Measurements from ENCODE around the gene SPRR2E. TPM values are rescaled to one million over a fixed set of nuclear protein-coding genes. Genes with fewer than 3 reads are reported as not detected.

The SPRR2E gene
- polyA plus RNA-seq, 1 experiment, result not detected

DNA sequence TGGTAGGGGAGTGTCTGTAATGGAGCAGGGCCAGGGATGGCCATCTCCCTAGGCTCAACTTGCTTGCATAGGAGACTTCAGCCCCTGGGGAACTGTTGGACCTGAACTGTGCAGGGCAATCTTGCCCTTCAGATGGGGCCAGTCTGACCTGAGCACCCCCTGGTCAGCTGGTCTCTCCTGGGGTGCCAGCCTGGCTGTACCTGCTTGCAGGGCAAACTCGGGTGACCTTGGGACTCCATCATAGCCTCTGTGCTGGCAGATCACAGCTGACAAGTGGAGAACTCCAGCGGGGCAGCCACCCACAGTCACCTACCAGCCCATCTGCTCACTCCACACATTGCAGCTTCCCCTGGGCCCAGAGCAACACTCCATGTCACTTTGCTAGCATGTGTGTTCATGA, 45.1 kb downstream of the SPRR2E start:
- no peak for DNase-seq (ENCODE audit: low read depth, low spot score)
- TF ChIP-seq, protein P1, sequence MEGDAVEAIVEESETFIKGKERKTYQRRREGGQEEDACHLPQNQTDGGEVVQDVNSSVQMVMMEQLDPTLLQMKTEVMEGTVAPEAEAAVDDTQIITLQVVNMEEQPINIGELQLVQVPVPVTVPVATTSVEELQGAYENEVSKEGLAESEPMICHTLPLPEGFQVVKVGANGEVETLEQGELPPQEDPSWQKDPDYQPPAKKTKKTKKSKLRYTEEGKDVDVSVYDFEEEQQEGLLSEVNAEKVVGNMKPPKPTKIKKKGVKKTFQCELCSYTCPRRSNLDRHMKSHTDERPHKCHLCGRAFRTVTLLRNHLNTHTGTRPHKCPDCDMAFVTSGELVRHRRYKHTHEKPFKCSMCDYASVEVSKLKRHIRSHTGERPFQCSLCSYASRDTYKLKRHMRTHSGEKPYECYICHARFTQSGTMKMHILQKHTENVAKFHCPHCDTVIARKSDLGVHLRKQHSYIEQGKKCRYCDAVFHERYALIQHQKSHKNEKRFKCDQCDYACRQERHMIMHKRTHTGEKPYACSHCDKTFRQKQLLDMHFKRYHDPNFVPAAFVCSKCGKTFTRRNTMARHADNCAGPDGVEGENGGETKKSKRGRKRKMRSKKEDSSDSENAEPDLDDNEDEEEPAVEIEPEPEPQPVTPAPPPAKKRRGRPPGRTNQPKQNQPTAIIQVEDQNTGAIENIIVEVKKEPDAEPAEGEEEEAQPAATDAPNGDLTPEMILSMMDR (IDR thresholded peaks at IDR 0.05; ENCODE audit: low read depth, low read length), result no peak
- ChIA-PET POLR2A (no interaction called here), CTCF (no interaction called here)
- H3K27me3 ChIP-seq (ENCODE audit: control insufficient read depth, insufficient read depth, low read length), result no peaks in the 10 kb centered on the region
- no peaks in the 10 kb centered on the region for H3K9me3 ChIP-seq (ENCODE audit: control insufficient read depth, insufficient read depth, low read length)
- H3K27ac ChIP-seq (ENCODE audit: low read depth, low read length), result no peak overlapping the region
- H3K4me3 ChIP-seq (ENCODE audit: low read depth, low read length), result no peak overlapping the region

Small RNA genes within 50 kb of the gene (small RNA-seq; reads per million reads assigned to genes)
- gene SPRR2C (ENCODE audit: insufficient read length, low read depth), result not detected

Other genes starting within 250 kb of the SPRR2E start
- gene LCE7A, start 234.5 kb downstream of the SPRR2E start, polyA plus RNA-seq (2011; rRNA removed), result not detected in 2 replicates
- not detected in 2 replicates for gene SMCP, start 216.2 kb downstream of the SPRR2E start, polyA plus RNA-seq (2011; rRNA removed)
- not detected in 2 replicates for gene IVL, start 186.0 kb downstream of the SPRR2E start, polyA plus RNA-seq (2011; rRNA removed)
- not detected in 2 replicates for gene SPRR5, start 147.3 kb downstream of the SPRR2E start, polyA plus RNA-seq (2011; rRNA removed)
- gene SPRR4, start 123.9 kb downstream of the SPRR2E start, polyA plus RNA-seq (2011; rRNA removed), result not detected in 2 replicates
- gene SPRR1A, start 110.4 kb downstream of the SPRR2E start, polyA plus RNA-seq (2011; rRNA removed), result not detected in 2 replicates
- not detected in 2 replicates for gene SPRR3, start 92.8 kb downstream of the SPRR2E start, polyA plus RNA-seq (2011; rRNA removed)
- gene SPRR1B, start 63.3 kb downstream of the SPRR2E start, polyA plus RNA-seq (2011; rRNA removed), result not detected in 2 replicates
- gene SPRR2D, start 53.4 kb downstream of the SPRR2E start, polyA plus RNA-seq (2011; rRNA removed), result not detected in 2 replicates
- gene SPRR2A, start 37.0 kb downstream of the SPRR2E start, polyA plus RNA-seq (2011; rRNA removed), result not detected in 2 replicates
- not detected in 2 replicates for gene SPRR2B, start 22.9 kb downstream of the SPRR2E start, polyA plus RNA-seq (2011; rRNA removed)
- gene SPRR2F, start 19.0 kb upstream of the SPRR2E start, polyA plus RNA-seq (2011; rRNA removed), result not detected in 2 replicates
- gene SPRR2G, start 56.4 kb upstream of the SPRR2E start, polyA plus RNA-seq (2011; rRNA removed), result not detected in 2 replicates
- not detected in 2 replicates for gene LELP1, start 108.9 kb upstream of the SPRR2E start, polyA plus RNA-seq (2011; rRNA removed)
- gene PRR9, start 123.1 kb upstream of the SPRR2E start, polyA plus RNA-seq (2011; rRNA removed), result not detected in 2 replicates
- gene LORICRIN, start 165.2 kb upstream of the SPRR2E start, polyA plus RNA-seq (2011; rRNA removed), result not detected in 2 replicates
- not detected in 2 replicates for gene PGLYRP3, start 218.4 kb upstream of the SPRR2E start, polyA plus RNA-seq (2011; rRNA removed)